Ovary (tissue), 3 donors: ENCODE data around the gene TCF7L1.

Experiments
- EP300 ChIP-seq: sonication (generic); formaldehyde crosslinking; IDR thresholded peaks from one replicate; pipeline ENCODE4 v1.6.1; 2017; ENCODE audit warnings: antibody characterized with exemption
- POLR2A ChIP-seq: fragments of 450-650 bp; IDR thresholded peaks from one replicate; pipeline ENCODE4 v1.6.1; 2017; ENCODE audit warnings: antibody characterized with exemption, mild to moderate bottlenecking, moderate library complexity
- TF ChIP-seq, protein P1 (sequence below), 3 donors: fragments of 450-650 bp in 2 of 3; fragments of 200-600 bp in 1 of 3; IDR thresholded peaks; one replicate each; pipeline versions ENCODE4 v1.5.1 to v1.8.0; 2016 to 2022; ENCODE audit warnings: antibody characterized with exemption in 3 of 3, mild to moderate bottlenecking in 1 of 3
- donor health status: DM: no; HTN: no; CAD: no.

DNA sequence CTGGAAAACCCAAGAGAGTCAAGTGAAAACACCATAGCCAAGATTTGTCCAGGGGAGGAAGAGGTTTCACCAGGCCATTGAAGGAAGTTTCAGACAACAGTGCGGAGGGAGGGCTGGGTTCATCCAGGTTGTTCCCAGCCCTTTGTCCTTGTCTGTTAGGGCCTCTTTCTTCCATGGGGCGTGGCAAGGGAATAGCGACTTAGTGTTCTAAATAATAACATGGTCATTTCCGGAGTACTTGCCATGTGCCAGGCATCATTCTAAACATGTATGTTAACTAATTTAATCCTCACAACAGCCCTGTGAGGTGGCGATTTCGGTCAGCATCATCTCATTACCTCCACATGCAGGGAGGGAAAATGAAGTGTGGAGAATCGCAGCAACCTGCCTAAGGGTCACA is 77.3 kb downstream of the TCF7L1 start:
- TF ChIP-seq, protein P1, sequence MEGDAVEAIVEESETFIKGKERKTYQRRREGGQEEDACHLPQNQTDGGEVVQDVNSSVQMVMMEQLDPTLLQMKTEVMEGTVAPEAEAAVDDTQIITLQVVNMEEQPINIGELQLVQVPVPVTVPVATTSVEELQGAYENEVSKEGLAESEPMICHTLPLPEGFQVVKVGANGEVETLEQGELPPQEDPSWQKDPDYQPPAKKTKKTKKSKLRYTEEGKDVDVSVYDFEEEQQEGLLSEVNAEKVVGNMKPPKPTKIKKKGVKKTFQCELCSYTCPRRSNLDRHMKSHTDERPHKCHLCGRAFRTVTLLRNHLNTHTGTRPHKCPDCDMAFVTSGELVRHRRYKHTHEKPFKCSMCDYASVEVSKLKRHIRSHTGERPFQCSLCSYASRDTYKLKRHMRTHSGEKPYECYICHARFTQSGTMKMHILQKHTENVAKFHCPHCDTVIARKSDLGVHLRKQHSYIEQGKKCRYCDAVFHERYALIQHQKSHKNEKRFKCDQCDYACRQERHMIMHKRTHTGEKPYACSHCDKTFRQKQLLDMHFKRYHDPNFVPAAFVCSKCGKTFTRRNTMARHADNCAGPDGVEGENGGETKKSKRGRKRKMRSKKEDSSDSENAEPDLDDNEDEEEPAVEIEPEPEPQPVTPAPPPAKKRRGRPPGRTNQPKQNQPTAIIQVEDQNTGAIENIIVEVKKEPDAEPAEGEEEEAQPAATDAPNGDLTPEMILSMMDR (IDR thresholded peaks at IDR 0.05), result no peak
- no peak for TF ChIP-seq POLR2A
- no peak for TF ChIP-seq EP300
